ENCODE measurements around the gene BAIAP2L2. TPM values are rescaled to one million over a fixed set of nuclear protein-coding genes. Genes with fewer than 3 reads are reported as not detected.

The BAIAP2L2 gene
- total RNA-seq, 1 donor from 2014 or later: 4.5 TPM

DNA sequence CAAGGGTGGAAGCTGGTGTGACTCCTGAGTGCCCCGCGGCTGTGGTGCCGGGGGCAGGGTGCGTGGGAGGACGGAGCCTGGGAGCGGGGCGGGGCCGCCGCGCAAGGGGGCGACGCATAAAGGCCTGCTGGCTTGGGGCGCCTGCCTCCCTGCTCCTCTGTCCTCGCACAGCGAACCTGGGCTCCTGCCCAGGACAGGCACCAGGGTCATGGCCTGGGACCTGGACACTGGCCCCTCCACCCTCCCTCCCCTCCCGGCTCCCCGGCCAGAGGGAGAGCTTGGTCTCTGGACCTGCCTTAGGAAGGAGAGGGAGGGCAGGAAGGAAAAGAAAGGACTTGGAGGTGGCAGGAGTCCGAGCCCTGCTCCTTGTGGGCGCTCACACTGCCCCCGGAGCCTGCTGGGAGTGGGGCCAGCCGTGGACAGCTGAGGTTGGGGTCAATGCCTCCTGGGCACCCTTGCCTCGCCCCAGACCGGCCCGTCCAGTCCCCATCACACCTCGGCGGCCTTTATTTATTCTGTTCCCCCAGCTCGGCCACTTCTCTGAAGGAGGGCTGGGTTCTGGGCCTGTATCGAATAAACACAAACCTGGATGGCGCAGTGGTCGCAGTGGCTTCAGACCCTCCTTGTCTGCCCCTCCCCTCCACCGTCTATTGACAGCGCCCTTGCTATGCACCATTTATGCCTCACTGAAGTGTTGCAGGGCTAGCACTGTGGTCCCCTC lies 35.2 kb downstream of the BAIAP2L2 start:
- Mint-ChIP-seq H3K4me3 (no peak overlapping the region), H3K27ac (no peak overlapping the region), H3K27me3 (no peaks in the 10 kb centered on the region), H3K36me3 (no peaks in the 10 kb centered on the region), H3K4me1 (ENCODE audit: unreplicated experiment) (no peaks in the 10 kb centered on the region), H3K9me3 (no peaks in the 10 kb centered on the region)
- no peak for DNase-seq (ENCODE audit: extremely low spot score, unreplicated experiment)
- TF ChIP-seq CTCF (conservative IDR thresholded peaks at IDR 0.05): no peak

GRCh38 chr22:38074181-38075104 lies 36.0 kb downstream of the BAIAP2L2 start:
- peak; percentile 42 for TF ChIP-seq CTCF (conservative IDR thresholded peaks at IDR 0.05)
- Mint-ChIP-seq H3K4me3 (no peak overlapping the region), H3K27me3 (no peaks in the 10 kb centered on the region), H3K9me3 (no peaks in the 10 kb centered on the region), H3K4me1 (ENCODE audit: unreplicated experiment) (peaks cover 4% of the 10 kb centered on the region), H3K36me3 (no peaks in the 10 kb centered on the region), H3K27ac (no peak overlapping the region)
- DNase-seq (ENCODE audit: extremely low spot score, unreplicated experiment): peak; percentile 70

DNA sequence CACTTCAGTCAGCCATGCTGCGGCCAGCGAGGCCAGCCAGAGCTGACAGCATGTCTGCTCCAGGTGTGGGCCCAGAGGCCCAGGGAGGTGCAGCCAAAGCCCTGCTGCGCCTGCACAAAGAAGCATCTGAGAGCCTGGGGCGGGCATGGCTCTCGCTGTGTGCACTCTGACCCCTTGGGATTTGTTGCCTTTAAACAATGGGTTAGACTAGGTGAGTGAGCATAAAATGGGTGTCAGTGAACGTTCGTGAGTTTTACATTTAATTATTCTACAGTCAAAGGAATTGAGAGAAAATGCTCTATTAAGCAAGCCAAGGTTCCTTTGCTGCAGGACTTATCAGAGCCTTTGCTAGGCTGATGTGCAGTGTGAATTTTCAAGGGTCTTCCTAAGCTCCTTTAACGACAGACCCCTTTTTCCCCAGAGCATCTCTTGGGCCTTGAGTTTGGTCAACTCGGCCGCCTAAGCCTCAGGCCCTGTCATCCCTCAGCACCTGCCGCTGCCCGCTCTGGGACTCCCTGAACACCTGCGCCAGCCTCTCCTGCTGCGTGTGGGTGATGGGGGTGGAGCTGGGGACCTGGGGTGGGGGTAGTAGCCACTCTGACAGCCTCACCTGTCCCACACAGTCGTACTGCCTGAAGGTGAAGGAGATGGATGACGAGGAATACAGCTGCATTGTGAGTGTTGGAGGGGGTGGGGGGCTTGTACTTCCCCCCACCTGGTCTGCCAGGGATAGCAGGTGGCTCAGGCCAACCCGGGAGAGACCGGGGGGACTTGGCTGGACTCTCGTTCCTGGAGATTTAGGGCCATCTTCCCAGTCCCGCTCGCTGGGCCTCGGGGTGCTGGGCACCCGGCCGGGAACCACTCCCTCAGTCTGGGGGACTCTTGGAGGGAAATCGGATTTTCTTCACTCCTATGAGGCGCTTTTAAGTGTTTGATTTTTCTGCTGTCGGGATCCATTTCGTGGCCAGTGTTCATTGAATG lies 37.0 kb downstream of the BAIAP2L2 start:
- Mint-ChIP-seq H3K4me3 (no peak overlapping the region), H3K27ac (no peak overlapping the region), H3K4me1 (ENCODE audit: unreplicated experiment) (peaks cover 4% of the 10 kb centered on the region), H3K27me3 (no peaks in the 10 kb centered on the region), H3K36me3 (no peaks in the 10 kb centered on the region), H3K9me3 (no peaks in the 10 kb centered on the region)
- no peak for TF ChIP-seq CTCF (conservative IDR thresholded peaks at IDR 0.05)
- no peak for DNase-seq (ENCODE audit: extremely low spot score, unreplicated experiment)

DNA sequence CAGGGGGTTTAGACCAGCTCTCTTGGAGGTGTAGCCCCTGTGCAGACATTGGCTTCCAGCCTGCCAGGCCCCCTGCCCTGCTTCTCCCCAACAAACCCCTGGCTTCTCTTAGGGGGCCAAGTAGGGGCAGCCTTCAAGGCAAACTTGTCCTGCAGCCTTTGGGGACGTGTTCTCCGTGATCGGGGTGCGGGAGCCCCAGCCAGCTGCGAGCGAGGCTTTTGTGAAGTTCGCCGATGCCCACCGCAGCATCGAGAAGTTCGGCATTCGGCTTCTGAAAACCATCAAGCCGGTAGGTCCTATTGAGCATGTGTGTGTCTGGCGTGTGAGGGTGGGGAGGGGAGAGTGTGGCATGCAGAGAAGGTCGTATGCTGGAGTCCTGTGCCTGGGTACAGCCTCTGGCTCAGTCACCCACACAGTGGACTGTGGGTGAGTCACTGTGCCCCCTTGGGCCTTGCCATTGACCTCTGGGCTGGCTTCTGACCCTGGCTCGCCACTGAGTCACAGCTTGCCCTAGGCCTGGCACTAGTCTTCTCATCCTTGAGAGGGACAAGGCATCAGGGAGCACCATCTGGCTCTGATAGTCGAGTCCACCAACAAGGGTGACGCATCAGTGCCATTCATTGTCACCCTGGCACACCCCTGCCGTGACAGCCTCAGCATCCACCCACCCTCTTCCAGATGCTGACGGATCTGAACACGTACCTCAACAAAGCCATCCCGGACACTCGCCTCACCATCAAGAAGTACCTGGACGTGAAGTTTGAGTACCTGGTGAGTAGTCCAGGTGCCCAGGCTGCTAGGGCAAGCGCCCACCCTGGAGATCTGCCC lies 37.9 kb downstream of the BAIAP2L2 start:
- no peak for DNase-seq (ENCODE audit: extremely low spot score, unreplicated experiment)
- H3K36me3 Mint-ChIP-seq: no peaks in the 10 kb centered on the region
- no peaks in the 10 kb centered on the region for H3K27me3 Mint-ChIP-seq
- TF ChIP-seq CTCF (conservative IDR thresholded peaks at IDR 0.05): no peak
- no peak overlapping the region for H3K4me3 Mint-ChIP-seq
- H3K4me1 Mint-ChIP-seq (ENCODE audit: unreplicated experiment): peaks cover 4% of the 10 kb centered on the region
- no peak overlapping the region for H3K27ac Mint-ChIP-seq
- H3K9me3 Mint-ChIP-seq: no peaks in the 10 kb centered on the region

Measured in type B pancreatic cell (in vitro differentiated cells).